ENCODE measurements around the gene CDH19.

The CDH19 gene

DNA sequence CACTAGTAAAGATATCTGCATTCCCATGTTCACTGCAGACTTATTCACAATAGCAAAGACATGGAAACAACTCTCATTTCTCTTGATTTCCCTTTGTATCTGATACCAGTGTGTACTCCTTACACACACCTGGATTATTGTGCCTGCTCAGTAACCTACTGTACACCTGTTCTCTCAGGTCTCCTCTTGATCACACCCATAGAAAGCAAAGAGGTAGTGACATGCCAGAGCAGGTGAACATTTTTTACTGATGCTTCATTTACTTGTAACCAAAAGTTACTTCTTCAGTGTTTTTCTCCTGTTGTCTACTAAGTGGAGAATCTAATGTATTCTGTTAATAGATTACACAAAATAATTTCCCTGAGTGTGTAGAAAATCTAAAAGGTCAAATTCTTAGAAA, 46.8 kb downstream of the CDH19 start:
- no peaks in the 10 kb centered on the region for H3K9me2 ChIP-seq (replicated peaks; ENCODE audit: insufficient read depth, low read length)
- no peaks in the 10 kb centered on the region for H3K9me3 ChIP-seq (ENCODE audit: insufficient read depth, low read length)
- H3K36me3 ChIP-seq (ENCODE audit: low read length), result no peaks in the 10 kb centered on the region
- H3K79me2 ChIP-seq (ENCODE audit: insufficient read depth, low read length), result no peaks in the 10 kb centered on the region
- H4K20me1 ChIP-seq (ENCODE audit: low read depth, low read length), result no peaks in the 10 kb centered on the region
- no peaks in the 10 kb centered on the region for H3K27me3 ChIP-seq (ENCODE audit: low read length)
- no peaks in the 10 kb centered on the region for H3F3A ChIP-seq (ENCODE audit: insufficient read depth)
- no peak for TF ChIP-seq CTCF (IDR thresholded peaks at IDR 0.05; ENCODE audit: insufficient read depth, low read length, poor library complexity, severe bottlenecking)
- TF ChIP-seq EZH2phosphoT487 (conservative IDR thresholded peaks at IDR 0.05; ENCODE audit: low read length), result no peak
- no peak overlapping the region for H2AFZ ChIP-seq (ENCODE audit: low read depth, low read length, severe bottlenecking)
- no peak overlapping the region for H3K4me2 ChIP-seq (ENCODE audit: low read depth, low read length, poor library complexity, severe bottlenecking)
- H3K27ac ChIP-seq (ENCODE audit: low read depth, low read length), result no peak overlapping the region
- H3K4me3 ChIP-seq (ENCODE audit: insufficient read depth, low read length, poor library complexity, severe bottlenecking), result no peak overlapping the region
- no peak overlapping the region for H3K9ac ChIP-seq (ENCODE audit: low read length)

DNA sequence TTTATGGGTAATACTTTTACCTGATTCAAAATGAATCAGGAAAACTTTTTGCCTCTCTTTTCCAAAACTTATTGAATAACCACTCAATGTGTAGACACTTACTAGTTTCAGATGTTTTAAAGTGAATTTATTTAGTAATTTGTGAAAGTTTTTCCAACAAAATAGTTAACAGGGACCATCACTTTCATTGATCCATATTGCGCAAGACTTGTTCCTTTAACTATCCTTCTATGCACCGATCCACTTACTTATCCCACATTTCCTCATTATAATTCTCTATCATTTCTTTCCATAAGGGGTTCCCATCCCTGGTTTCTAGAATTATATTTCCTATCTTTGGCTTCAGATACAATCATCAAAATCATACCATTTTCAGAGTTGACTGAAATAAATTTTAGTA, 48.3 kb downstream of the CDH19 start:
- no peaks in the 10 kb centered on the region for H3K9me2 ChIP-seq (replicated peaks; ENCODE audit: insufficient read depth, low read length)
- H3K4me3 ChIP-seq (ENCODE audit: insufficient read depth, low read length, poor library complexity, severe bottlenecking), result no peak overlapping the region
- TF ChIP-seq CTCF (IDR thresholded peaks at IDR 0.05; ENCODE audit: insufficient read depth, low read length, poor library complexity, severe bottlenecking) (no peak), EZH2phosphoT487 (conservative IDR thresholded peaks at IDR 0.05; ENCODE audit: low read length) (no peak)
- no peak overlapping the region for H3K9ac ChIP-seq (ENCODE audit: low read length)
- no peaks in the 10 kb centered on the region for H3K79me2 ChIP-seq (ENCODE audit: insufficient read depth, low read length)
- H3K36me3 ChIP-seq (ENCODE audit: low read length), result no peaks in the 10 kb centered on the region
- no peak overlapping the region for H3K4me2 ChIP-seq (ENCODE audit: low read depth, low read length, poor library complexity, severe bottlenecking)
- H4K20me1 ChIP-seq (ENCODE audit: low read depth, low read length), result no peaks in the 10 kb centered on the region
- no peak overlapping the region for H3K27ac ChIP-seq (ENCODE audit: low read depth, low read length)
- no peak overlapping the region for H2AFZ ChIP-seq (ENCODE audit: low read depth, low read length, severe bottlenecking)
- H3K9me3 ChIP-seq (ENCODE audit: insufficient read depth, low read length), result no peaks in the 10 kb centered on the region
- H3K27me3 ChIP-seq (ENCODE audit: low read length), result no peaks in the 10 kb centered on the region
- H3F3A ChIP-seq (ENCODE audit: insufficient read depth), result no peaks in the 10 kb centered on the region

GRCh38 chr18:66553824-66554223, 50.1 kb downstream of the CDH19 start:
- no peak overlapping the region for H2AFZ ChIP-seq (ENCODE audit: low read depth, low read length, severe bottlenecking)
- H3K9me2 ChIP-seq (replicated peaks; ENCODE audit: insufficient read depth, low read length), result no peaks in the 10 kb centered on the region
- no peaks in the 10 kb centered on the region for H3K79me2 ChIP-seq (ENCODE audit: insufficient read depth, low read length)
- no peaks in the 10 kb centered on the region for H3K9me3 ChIP-seq (ENCODE audit: insufficient read depth, low read length)
- H3K4me3 ChIP-seq (ENCODE audit: insufficient read depth, low read length, poor library complexity, severe bottlenecking), result no peak overlapping the region
- no peak overlapping the region for H3K27ac ChIP-seq (ENCODE audit: low read depth, low read length)
- H3K4me2 ChIP-seq (ENCODE audit: low read depth, low read length, poor library complexity, severe bottlenecking), result no peak overlapping the region
- no peaks in the 10 kb centered on the region for H4K20me1 ChIP-seq (ENCODE audit: low read depth, low read length)
- no peaks in the 10 kb centered on the region for H3F3A ChIP-seq (ENCODE audit: insufficient read depth)
- H3K27me3 ChIP-seq (ENCODE audit: low read length), result no peaks in the 10 kb centered on the region
- H3K9ac ChIP-seq (ENCODE audit: low read length), result no peak overlapping the region
- no peaks in the 10 kb centered on the region for H3K36me3 ChIP-seq (ENCODE audit: low read length)
- no peak for TF ChIP-seq CTCF (IDR thresholded peaks at IDR 0.05; ENCODE audit: insufficient read depth, low read length, poor library complexity, severe bottlenecking)
- TF ChIP-seq EZH2phosphoT487 (conservative IDR thresholded peaks at IDR 0.05; ENCODE audit: low read length), result no peak

DNA sequence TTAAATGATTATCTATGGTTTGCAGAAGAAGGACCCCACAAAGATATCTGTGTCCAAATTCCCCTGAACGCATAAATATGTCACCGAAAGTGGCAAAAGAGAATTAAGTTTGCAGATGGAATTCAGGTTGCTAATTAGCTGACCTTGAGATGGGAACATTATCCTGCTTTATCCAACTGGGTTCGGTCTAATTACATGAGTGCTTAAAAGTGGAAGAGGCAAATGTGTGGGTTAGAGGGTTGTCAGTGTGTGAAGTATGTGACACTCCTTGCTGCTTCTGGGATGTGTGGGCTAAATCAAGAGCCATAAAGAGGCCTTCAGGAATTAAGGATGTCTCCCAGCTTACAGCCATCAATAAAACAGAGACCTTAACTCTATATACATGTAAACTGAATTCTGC, 53.5 kb downstream of the CDH19 start:
- no peak overlapping the region for H2AFZ ChIP-seq (ENCODE audit: low read depth, low read length, severe bottlenecking)
- H3F3A ChIP-seq (ENCODE audit: insufficient read depth), result no peaks in the 10 kb centered on the region
- H3K36me3 ChIP-seq (ENCODE audit: low read length), result no peaks in the 10 kb centered on the region
- TF ChIP-seq CTCF (IDR thresholded peaks at IDR 0.05; ENCODE audit: insufficient read depth, low read length, poor library complexity, severe bottlenecking) (no peak), EZH2phosphoT487 (conservative IDR thresholded peaks at IDR 0.05; ENCODE audit: low read length) (no peak)
- no peaks in the 10 kb centered on the region for H4K20me1 ChIP-seq (ENCODE audit: low read depth, low read length)
- H3K9me2 ChIP-seq (replicated peaks; ENCODE audit: insufficient read depth, low read length), result no peaks in the 10 kb centered on the region
- H3K9me3 ChIP-seq (ENCODE audit: insufficient read depth, low read length), result no peaks in the 10 kb centered on the region
- H3K9ac ChIP-seq (ENCODE audit: low read length), result no peak overlapping the region
- no peak overlapping the region for H3K4me3 ChIP-seq (ENCODE audit: insufficient read depth, low read length, poor library complexity, severe bottlenecking)
- no peak overlapping the region for H3K4me2 ChIP-seq (ENCODE audit: low read depth, low read length, poor library complexity, severe bottlenecking)
- no peaks in the 10 kb centered on the region for H3K79me2 ChIP-seq (ENCODE audit: insufficient read depth, low read length)
- no peak overlapping the region for H3K27ac ChIP-seq (ENCODE audit: low read depth, low read length)
- H3K27me3 ChIP-seq (ENCODE audit: low read length), result no peaks in the 10 kb centered on the region

All from SU-DHL-6 (cell line).